Trophoblast cell (in vitro differentiated cells and primary cell): Measurements from ENCODE around the gene BRSK2.

Experiments used
- DNase-seq, 2 donors: peaks; one replicate each; pipeline ENCODE4 v3.0.0-alpha.2; 2016
- H2AFZ ChIP-seq: 2 replicates; pipeline ENCODE4 v1.6.1; 2013; ENCODE audit warnings: low read length, moderate library complexity, mild to moderate bottlenecking; ENCODE audit not compliant: insufficient read depth, poor library complexity
- H2AK5ac ChIP-seq: 2 replicates; pipeline ENCODE4 v1.6.1; 2013; ENCODE audit warnings: mild to moderate bottlenecking, low read length
- H2BK120ac ChIP-seq: 2 replicates; pipeline ENCODE4 v1.6.1; 2013; ENCODE audit warnings: low read length, mild to moderate bottlenecking, moderate library complexity; ENCODE audit not compliant: insufficient read depth, poor library complexity
- H2BK12ac ChIP-seq: 2 replicates; pipeline ENCODE4 v1.6.1; 2013; ENCODE audit warnings: mild to moderate bottlenecking, low read length, moderate library complexity
- H2BK5ac ChIP-seq: 2 replicates; pipeline ENCODE4 v1.6.1; 2013; ENCODE audit warnings: low read length, low read depth, moderate library complexity, mild to moderate bottlenecking; ENCODE audit not compliant: poor library complexity
- H3K14ac ChIP-seq: 2 replicates; pipeline ENCODE4 v1.6.1; 2013; ENCODE audit warnings: mild to moderate bottlenecking, low read length
- H3K18ac ChIP-seq: 2 replicates; pipeline ENCODE4 v1.6.1; 2013; ENCODE audit warnings: mild to moderate bottlenecking, low read length
- H3K23ac ChIP-seq: 2 replicates; pipeline ENCODE4 v1.6.1; 2013; ENCODE audit warnings: low read length
- H3K27ac ChIP-seq: 2 replicates; pipeline ENCODE4 v1.5.1; 2013; ENCODE audit warnings: low read depth, mild to moderate bottlenecking, inconsistent platforms, low read length, moderate library complexity
- H3K27me3 ChIP-seq: 2 replicates; pipeline ENCODE4 v1.6.1; 2013; ENCODE audit warnings: inconsistent platforms, mild to moderate bottlenecking, low read length, moderate library complexity; ENCODE audit not compliant: insufficient read depth
- H3K36me3 ChIP-seq, 2 experiments: 1 replicate in 1 of 2; 2 replicates in 1 of 2; pipeline ENCODE4 v1.6.1; 2013; ENCODE audit warnings: low read length in 2 of 2, mild to moderate bottlenecking in 2 of 2, moderate library complexity in 1 of 2; ENCODE audit not compliant: insufficient read depth in 2 of 2, control insufficient read depth in 1 of 2
- H3K4ac ChIP-seq: 2 replicates; pipeline ENCODE4 v1.6.1; 2013; ENCODE audit warnings: low read depth, mild to moderate bottlenecking, low read length, moderate library complexity
- H3K4me1 ChIP-seq, 2 experiments: 1 replicate in 1 of 2; 2 replicates in 1 of 2; pipeline ENCODE4 v1.6.1; 2013; ENCODE audit warnings: low read length in 2 of 2, mild to moderate bottlenecking in 2 of 2, moderate library complexity in 1 of 2; ENCODE audit not compliant: insufficient read depth in 2 of 2, control insufficient read depth in 1 of 2
- H3K4me2 ChIP-seq: 2 replicates; pipeline ENCODE4 v1.6.1; 2013; ENCODE audit warnings: inconsistent platforms, mild to moderate bottlenecking, low read length, moderate library complexity
- H3K4me3 ChIP-seq: 2 replicates; pipeline ENCODE4 v1.5.1; 2013; ENCODE audit warnings: mild to moderate bottlenecking, low read depth, low read length, inconsistent platforms
- H3K79me1 ChIP-seq: one replicate; pipeline ENCODE4 v1.6.1; 2013; ENCODE audit warnings: low read length
- H3K79me2 ChIP-seq: 2 replicates; pipeline ENCODE4 v1.6.1; 2013; ENCODE audit warnings: low read length, mild to moderate bottlenecking; ENCODE audit not compliant: control insufficient read depth, insufficient read depth, poor library complexity
- H3K9ac ChIP-seq: 2 replicates; pipeline ENCODE4 v1.6.1; 2013; ENCODE audit warnings: mild to moderate bottlenecking, low read length
- H3K9me3 ChIP-seq: 2 replicates; pipeline ENCODE4 v1.6.1; 2013; ENCODE audit warnings: low read depth, mild to moderate bottlenecking, control low read depth, inconsistent platforms, low read length; ENCODE audit not compliant: insufficient read depth
- H4K12ac ChIP-seq: 2 replicates; pipeline ENCODE4 v1.6.1; 2013; ENCODE audit warnings: low read depth, mild to moderate bottlenecking, low read length, moderate library complexity
- H4K8ac ChIP-seq: 2 replicates; pipeline ENCODE4 v1.6.1; 2013; ENCODE audit warnings: low read depth, mild to moderate bottlenecking, low read length, moderate library complexity
- H4K91ac ChIP-seq: one replicate; pipeline ENCODE4 v1.6.1; 2013; ENCODE audit warnings: low read depth, mild to moderate bottlenecking, low read length, moderate library complexity
- WGBS: extraction: QIAGEN DNeasy Blood & Tissue Kit; methylation state at CpG from one replicate; pipeline ENCODE4 v1.1.7; 2013; ENCODE audit warnings: missing lambda C conversion rate; ENCODE audit not compliant: insufficient read length, insufficient coverage; ENCODE audit errors: extremely low coverage; 5-methylcytosine and 5-hydroxymethylcytosine counted together

BRSK2 gene

GRCh38 chr11:1450344-1450875 lies 60.7 kb downstream of the BRSK2 start:
- Histone ChIP-seq H3K9me3 (peaks cover 3% of the 10 kb centered on the region), H3K27me3 (no peaks in the 10 kb centered on the region), H3K4me1 (peaks cover 0 to 4% of the 10 kb centered on the region in 2 experiments), H2BK120ac (no peak overlapping the region), H4K12ac (no peak overlapping the region), H3K79me1 (no peaks in the 10 kb centered on the region), H3K9ac (no peak overlapping the region), H2BK5ac (no peak overlapping the region), H2AFZ (no peak overlapping the region), H3K23ac (no peak overlapping the region), H3K79me2 (no peaks in the 10 kb centered on the region), H4K8ac (no peak overlapping the region), H4K91ac (no peak overlapping the region), H2BK12ac (no peak overlapping the region), H3K4me3 (no peak overlapping the region), H3K18ac (no peak overlapping the region), H3K4me2 (no peak overlapping the region), H3K14ac (no peak overlapping the region), H3K4ac (no peak overlapping the region), H3K27ac (no peak overlapping the region), H3K36me3 (no peaks in the 10 kb centered on the region), H2AK5ac (no peak overlapping the region)
- WGBS: no CpG with 5 or more reads among the region's 29 CpGs
- DNase-seq: no peak

- no peak overlapping the region for H3K4ac ChIP-seq
- no peak overlapping the region for H4K91ac ChIP-seq
- no peaks in the 10 kb centered on the region for H3K79me2 ChIP-seq
- no peak overlapping the region for H3K14ac ChIP-seq
- DNase-seq: no peak
- no peak overlapping the region for H2BK120ac ChIP-seq
- no peak overlapping the region for H3K4me2 ChIP-seq
- no peak overlapping the region for H2AK5ac ChIP-seq
- H3K4me3 ChIP-seq: no peak overlapping the region
- no peak overlapping the region for H3K18ac ChIP-seq
- H3K36me3 ChIP-seq: no peaks in the 10 kb centered on the region
- no peak overlapping the region for H3K9ac ChIP-seq
- no peaks in the 10 kb centered on the region for H3K27me3 ChIP-seq
- H3K23ac ChIP-seq: no peak overlapping the region
- H3K27ac ChIP-seq: no peak overlapping the region
- peaks cover 0 to 4% of the 10 kb centered on the region in 2 experiments for H3K4me1 ChIP-seq
- no peak overlapping the region for H2BK12ac ChIP-seq
- H2AFZ ChIP-seq: no peak overlapping the region
- H4K8ac ChIP-seq: no peak overlapping the region
- no peak overlapping the region for H2BK5ac ChIP-seq
- H3K79me1 ChIP-seq: no peaks in the 10 kb centered on the region
- no peak overlapping the region for H4K12ac ChIP-seq
- WGBS: no CpG with 5 or more reads among the region's 22 CpGs
- H3K9me3 ChIP-seq: peaks cover 3% of the 10 kb centered on the region
These were observed 61.4 kb downstream of the BRSK2 start for GRCh38 chr11:1450949-1451710.

- Histone ChIP-seq H2AFZ (no peak overlapping the region), H3K4ac (no peak overlapping the region), H4K8ac (no peak overlapping the region), H2BK5ac (no peak overlapping the region), H3K79me1 (no peaks in the 10 kb centered on the region), H3K9me3 (peaks cover 3% of the 10 kb centered on the region), H2AK5ac (no peak overlapping the region), H3K36me3 (no peaks in the 10 kb centered on the region), H3K18ac (no peak overlapping the region), H3K14ac (no peak overlapping the region), H3K79me2 (no peaks in the 10 kb centered on the region), H3K4me1 (peaks cover 0 to 3% of the 10 kb centered on the region in 2 experiments), H3K9ac (no peak overlapping the region), H3K27ac (no peak overlapping the region), H3K23ac (no peak overlapping the region), H2BK120ac (no peak overlapping the region), H4K12ac (no peak overlapping the region), H3K4me2 (no peak overlapping the region), H2BK12ac (no peak overlapping the region), H3K27me3 (no peaks in the 10 kb centered on the region), H3K4me3 (no peak overlapping the region), H4K91ac (no peak overlapping the region)
- WGBS: no CpG with 5 or more reads among the region's 27 CpGs
- no peak for DNase-seq
These were observed 62.2 kb downstream of the BRSK2 start for GRCh38 chr11:1451781-1452470.

GRCh38 chr11:1452744-1453143 lies 63.0 kb downstream of the BRSK2 start:
- DNase-seq: no peak
- H3K9me3 ChIP-seq: peaks cover 2% of the 10 kb centered on the region
- H2BK12ac ChIP-seq: no peak overlapping the region
- H3K18ac ChIP-seq: no peak overlapping the region
- H3K23ac ChIP-seq: no peak overlapping the region
- H4K8ac ChIP-seq: no peak overlapping the region
- H3K79me1 ChIP-seq: no peaks in the 10 kb centered on the region
- no peak overlapping the region for H3K27ac ChIP-seq
- no CpG with 5 or more reads among the region's 13 CpGs for WGBS
- no peak overlapping the region for H2AK5ac ChIP-seq
- H3K4me3 ChIP-seq: no peak overlapping the region
- H4K91ac ChIP-seq: no peak overlapping the region
- no peak overlapping the region for H2BK120ac ChIP-seq
- no peak overlapping the region for H4K12ac ChIP-seq
- no peaks in the 10 kb centered on the region for H3K27me3 ChIP-seq
- H3K9ac ChIP-seq: no peak overlapping the region
- H3K36me3 ChIP-seq: no peaks in the 10 kb centered on the region
- no peak overlapping the region for H2AFZ ChIP-seq
- H3K14ac ChIP-seq: no peak overlapping the region
- H3K79me2 ChIP-seq: no peaks in the 10 kb centered on the region
- H3K4me2 ChIP-seq: no peak overlapping the region
- H2BK5ac ChIP-seq: no peak overlapping the region
- no peaks in the 10 kb centered on the region for H3K4me1 ChIP-seq
- no peak overlapping the region for H3K4ac ChIP-seq
